Measurements from ENCODE around the gene ACSF3.

The ACSF3 gene

GRCh38 chr16:89144681-89145080, 51.0 kb downstream of the ACSF3 start:
- DNase-seq (ENCODE audit: low read depth in 2 of 2) = no peak

GRCh38 chr16:89145406-89146161, 51.9 kb downstream of the ACSF3 start:
- no peak for DNase-seq (ENCODE audit: low read depth in 2 of 2)

- no peak for DNase-seq (ENCODE audit: low read depth in 2 of 2)
These were observed 52.8 kb downstream of the ACSF3 start for GRCh38 chr16:89146211-89147005.

- DNase-seq (ENCODE audit: low read depth in 2 of 2) = no peak
These were observed 53.6 kb downstream of the ACSF3 start for GRCh38 chr16:89147085-89147817.

- DNase-seq (ENCODE audit: low read depth in 2 of 2) = no peak
These were observed 55.7 kb downstream of the ACSF3 start for GRCh38 chr16:89149386-89149785.

GRCh38 chr16:89150090-89150835, 56.6 kb downstream of the ACSF3 start:
- DNase-seq (ENCODE audit: low read depth in 2 of 2) = no peak

GRCh38 chr16:89150981-89151380, 57.3 kb downstream of the ACSF3 start:
- DNase-seq (ENCODE audit: low read depth in 2 of 2) = no peak

GRCh38 chr16:89152831-89153700, 59.4 kb downstream of the ACSF3 start:
- DNase-seq (ENCODE audit: low read depth in 2 of 2) = no peak

- DNase-seq (ENCODE audit: low read depth in 2 of 2) = no peak
These were observed 60.2 kb downstream of the ACSF3 start for GRCh38 chr16:89153848-89154271.

GRCh38 chr16:89154390-89155183, 60.9 kb downstream of the ACSF3 start:
- no peak for DNase-seq (ENCODE audit: low read depth in 2 of 2)

GRCh38 chr16:89155184-89155679, 61.6 kb downstream of the ACSF3 start:
- no peak for DNase-seq (ENCODE audit: low read depth in 2 of 2)

- DNase-seq (ENCODE audit: low read depth in 2 of 2) = no peak
These were observed 62.4 kb downstream of the ACSF3 start for GRCh38 chr16:89155851-89156739.

GRCh38 chr16:89156740-89157645, 63.3 kb downstream of the ACSF3 start:
- no peak for DNase-seq (ENCODE audit: low read depth in 2 of 2)

- no peak for DNase-seq (ENCODE audit: low read depth in 2 of 2)
These were observed 64.1 kb downstream of the ACSF3 start for GRCh38 chr16:89157778-89158177.

GRCh38 chr16:89159066-89159849, 65.6 kb downstream of the ACSF3 start:
- DNase-seq (ENCODE audit: low read depth in 2 of 2) = no peak

- DNase-seq (ENCODE audit: low read depth in 2 of 2) = no peak
These were observed 66.2 kb downstream of the ACSF3 start for GRCh38 chr16:89159850-89160354.

All from stimulated activated CD4-positive, alpha-beta T cell treated with anti-CD3 and anti-CD28 coated beads, Interleukin-1b, Interleukin-23, amount 100 ng/mL, for 4 hours (primary cell).